ENCODE results near the gene ELP1. TPM values are rescaled to one million over a fixed set of nuclear protein-coding genes. Genes with fewer than 3 reads are reported as not detected.

The ELP1 gene
- total and polyA plus RNA-seq, 2 donors (not counting 1 experiment from before 2014, with no cell fraction given), result 18.7 to 41.9 TPM

- Histone ChIP-seq H3K4me1 (ENCODE audit: control insufficient read depth, extremely low read depth, insufficient read depth, low read length) (no peaks in the 10 kb centered on the region), H3K27me3 (ENCODE audit: control insufficient read depth, insufficient read depth, low read length) (no peaks in the 10 kb centered on the region), H3K4me3 (replicated peaks in 1 of 4; ENCODE audit: control extremely low read depth in 1 of 4, insufficient read depth in 1 of 4, low read depth in 3 of 4, low read length in 4 of 4) (no peak within 1 kb of the TSS), H2AFZ (ENCODE audit: low read length) (no peak within 1 kb of the TSS), H3K27ac (ENCODE audit: insufficient read depth, low read length) (no peak within 1 kb of the TSS), H3K79me2 (ENCODE audit: control insufficient read depth, insufficient read depth, low read length) (no peaks in the 10 kb centered on the region), H3K4me2 (ENCODE audit: extremely low read depth, insufficient read depth, low read length) (no peak within 1 kb of the TSS), H3K9ac (ENCODE audit: insufficient read depth, low read length) (no peak within 1 kb of the TSS), H3K9me3 (ENCODE audit: control insufficient read depth, insufficient read depth, low read depth, low read length) (no peaks in the 10 kb centered on the region), H3K36me3 (ENCODE audit: control insufficient read depth, insufficient read depth, low read length) (no peaks in the 10 kb centered on the region), H4K20me1 (ENCODE audit: control insufficient read depth, extremely low read depth, insufficient read depth, low read length) (no peaks in the 10 kb centered on the region)
- TF ChIP-seq EZH2 (IDR thresholded peaks at IDR 0.05; ENCODE audit: low read length, missing control alignments), result no peak
- no peak for TF ChIP-seq CTCF (conservative IDR thresholded peaks at IDR 0.05 in 1 of 2, IDR thresholded peaks at IDR 0.05 in 1 of 2; ENCODE audit: low read depth in 1 of 2, low read length in 2 of 2)
- DNase-seq (ENCODE audit: low read depth in 2 of 2), result no peak
Measured at GRCh38 chr9:108855888-108856287, 78.0 kb downstream of the ELP1 start, which contains the start of gene ACTL7B. Gene ACTL7B (minus strand): TSS chr9:108855986. CDS start chr9:108855930, 56 bp downstream.

- no peak for DNase-seq (ENCODE audit: low read depth in 2 of 2)
- Histone ChIP-seq H3K9ac (ENCODE audit: insufficient read depth, low read length) (no peak overlapping the region), H3K79me2 (ENCODE audit: control insufficient read depth, insufficient read depth, low read length) (no peaks in the 10 kb centered on the region), H3K4me3 (replicated peaks in 1 of 4; ENCODE audit: control extremely low read depth in 1 of 4, insufficient read depth in 1 of 4, low read depth in 3 of 4, low read length in 4 of 4) (no peak overlapping the region), H3K27me3 (ENCODE audit: control insufficient read depth, insufficient read depth, low read length) (no peaks in the 10 kb centered on the region), H3K9me3 (ENCODE audit: control insufficient read depth, insufficient read depth, low read depth, low read length) (no peaks in the 10 kb centered on the region), H3K4me2 (ENCODE audit: extremely low read depth, insufficient read depth, low read length) (no peak overlapping the region), H2AFZ (ENCODE audit: low read length) (no peak overlapping the region), H4K20me1 (ENCODE audit: control insufficient read depth, extremely low read depth, insufficient read depth, low read length) (no peaks in the 10 kb centered on the region), H3K27ac (ENCODE audit: insufficient read depth, low read length) (no peak overlapping the region), H3K4me1 (ENCODE audit: control insufficient read depth, extremely low read depth, insufficient read depth, low read length) (no peaks in the 10 kb centered on the region), H3K36me3 (ENCODE audit: control insufficient read depth, insufficient read depth, low read length) (no peaks in the 10 kb centered on the region)
- TF ChIP-seq EZH2 (IDR thresholded peaks at IDR 0.05; ENCODE audit: low read length, missing control alignments) (no peak), CTCF (conservative IDR thresholded peaks at IDR 0.05 in 1 of 2, IDR thresholded peaks at IDR 0.05 in 1 of 2; ENCODE audit: low read depth in 1 of 2, low read length in 2 of 2) (no peak)
Measured at GRCh38 chr9:108855529-108855886, 78.4 kb downstream of the ELP1 start.

- Histone ChIP-seq H3K9ac (ENCODE audit: insufficient read depth, low read length) (no peak overlapping the region), H3K9me3 (ENCODE audit: control insufficient read depth, insufficient read depth, low read depth, low read length) (no peaks in the 10 kb centered on the region), H2AFZ (ENCODE audit: low read length) (no peak overlapping the region), H3K4me3 (replicated peaks in 1 of 4; ENCODE audit: control extremely low read depth in 1 of 4, insufficient read depth in 1 of 4, low read depth in 3 of 4, low read length in 4 of 4) (no peak overlapping the region), H3K79me2 (ENCODE audit: control insufficient read depth, insufficient read depth, low read length) (no peaks in the 10 kb centered on the region), H4K20me1 (ENCODE audit: control insufficient read depth, extremely low read depth, insufficient read depth, low read length) (no peaks in the 10 kb centered on the region), H3K4me2 (ENCODE audit: extremely low read depth, insufficient read depth, low read length) (no peak overlapping the region), H3K4me1 (ENCODE audit: control insufficient read depth, extremely low read depth, insufficient read depth, low read length) (no peaks in the 10 kb centered on the region), H3K27me3 (ENCODE audit: control insufficient read depth, insufficient read depth, low read length) (no peaks in the 10 kb centered on the region), H3K27ac (ENCODE audit: insufficient read depth, low read length) (no peak overlapping the region), H3K36me3 (ENCODE audit: control insufficient read depth, insufficient read depth, low read length) (no peaks in the 10 kb centered on the region)
- peak in 1 of 2 donors; percentile 8 for DNase-seq (ENCODE audit: low read depth in 2 of 2)
- TF ChIP-seq CTCF (conservative IDR thresholded peaks at IDR 0.05 in 1 of 2, IDR thresholded peaks at IDR 0.05 in 1 of 2; ENCODE audit: low read depth in 1 of 2, low read length in 2 of 2), result no peak
- no peak for TF ChIP-seq EZH2 (IDR thresholded peaks at IDR 0.05; ENCODE audit: low read length, missing control alignments)
Measured at GRCh38 chr9:108854641-108855528, 79.0 kb downstream of the ELP1 start.

Data from fibroblast of lung (primary cell).